ENCODE data around the gene ASS1.

Gene ASS1

GRCh38 chr9:130470269-130470668, 25.5 kb downstream of the ASS1 start:
- TF ChIP-seq ZFX (IDR thresholded peaks at IDR 0.05; ENCODE audit: borderline replicate concordance) = no peak
- TF ChIP-seq, protein P1, sequence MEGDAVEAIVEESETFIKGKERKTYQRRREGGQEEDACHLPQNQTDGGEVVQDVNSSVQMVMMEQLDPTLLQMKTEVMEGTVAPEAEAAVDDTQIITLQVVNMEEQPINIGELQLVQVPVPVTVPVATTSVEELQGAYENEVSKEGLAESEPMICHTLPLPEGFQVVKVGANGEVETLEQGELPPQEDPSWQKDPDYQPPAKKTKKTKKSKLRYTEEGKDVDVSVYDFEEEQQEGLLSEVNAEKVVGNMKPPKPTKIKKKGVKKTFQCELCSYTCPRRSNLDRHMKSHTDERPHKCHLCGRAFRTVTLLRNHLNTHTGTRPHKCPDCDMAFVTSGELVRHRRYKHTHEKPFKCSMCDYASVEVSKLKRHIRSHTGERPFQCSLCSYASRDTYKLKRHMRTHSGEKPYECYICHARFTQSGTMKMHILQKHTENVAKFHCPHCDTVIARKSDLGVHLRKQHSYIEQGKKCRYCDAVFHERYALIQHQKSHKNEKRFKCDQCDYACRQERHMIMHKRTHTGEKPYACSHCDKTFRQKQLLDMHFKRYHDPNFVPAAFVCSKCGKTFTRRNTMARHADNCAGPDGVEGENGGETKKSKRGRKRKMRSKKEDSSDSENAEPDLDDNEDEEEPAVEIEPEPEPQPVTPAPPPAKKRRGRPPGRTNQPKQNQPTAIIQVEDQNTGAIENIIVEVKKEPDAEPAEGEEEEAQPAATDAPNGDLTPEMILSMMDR (IDR thresholded peaks at IDR 0.05) = no peak
- no peak overlapping the region for H3K27ac ChIP-seq

DNA sequence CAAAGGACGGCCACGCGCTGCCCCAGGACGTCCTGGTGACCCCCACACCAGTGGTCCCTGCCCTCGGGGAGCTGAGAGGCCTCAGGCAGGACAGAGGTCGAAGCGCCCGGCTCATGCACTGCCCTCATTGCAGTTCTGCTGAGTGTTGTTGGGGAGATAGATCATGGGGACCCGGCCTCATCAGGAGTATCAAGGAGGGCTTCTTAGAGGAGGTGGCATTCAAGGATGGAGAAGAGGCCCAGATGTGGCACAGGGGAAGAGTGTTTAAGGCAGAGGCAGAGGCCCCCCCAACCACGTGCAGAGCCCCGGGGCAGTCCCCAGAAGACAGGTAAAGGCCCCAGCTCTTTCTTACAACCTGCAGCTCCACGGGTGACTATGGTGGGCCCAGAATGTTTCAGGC, 26.2 kb downstream of the ASS1 start:
- no peak overlapping the region for H3K27ac ChIP-seq
- TF ChIP-seq ZFX (IDR thresholded peaks at IDR 0.05; ENCODE audit: borderline replicate concordance) = no peak
- TF ChIP-seq, protein P1 (IDR thresholded peaks at IDR 0.05) = no peak

GRCh38 chr9:130471411-130472183, 26.8 kb downstream of the ASS1 start:
- TF ChIP-seq, protein P1 (IDR thresholded peaks at IDR 0.05) = no peak
- TF ChIP-seq ZFX (IDR thresholded peaks at IDR 0.05; ENCODE audit: borderline replicate concordance) = no peak
- H3K27ac ChIP-seq = no peak overlapping the region

DNA sequence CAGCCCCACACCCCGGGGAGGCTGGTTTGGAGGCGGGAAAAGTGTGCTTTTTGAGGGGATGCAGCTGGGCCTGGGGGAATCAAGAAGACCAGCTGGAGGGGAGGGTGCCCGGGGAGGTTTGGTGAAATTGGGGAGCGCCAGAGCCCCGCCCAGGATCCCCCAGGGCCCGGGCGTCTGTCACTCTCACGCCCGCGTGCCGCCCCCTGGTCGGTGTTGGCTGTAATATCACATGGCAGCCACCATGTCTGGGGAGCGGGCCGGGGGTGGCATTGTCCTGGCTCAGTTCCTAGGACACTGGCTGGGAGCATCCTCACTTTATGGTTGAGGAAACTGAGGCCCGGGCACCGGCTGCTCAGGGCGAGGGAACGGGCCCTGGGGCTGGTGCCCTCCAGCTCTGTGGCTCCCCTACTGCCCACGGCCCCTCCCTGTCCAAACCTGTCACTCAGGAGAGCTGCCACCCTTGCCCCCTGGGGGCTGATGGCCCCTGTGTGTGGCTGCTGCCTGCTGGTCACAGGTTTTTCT, 27.5 kb downstream of the ASS1 start:
- TF ChIP-seq, protein P1 (IDR thresholded peaks at IDR 0.05) = no peak
- no peak for TF ChIP-seq ZFX (IDR thresholded peaks at IDR 0.05; ENCODE audit: borderline replicate concordance)
- no peak overlapping the region for H3K27ac ChIP-seq

DNA sequence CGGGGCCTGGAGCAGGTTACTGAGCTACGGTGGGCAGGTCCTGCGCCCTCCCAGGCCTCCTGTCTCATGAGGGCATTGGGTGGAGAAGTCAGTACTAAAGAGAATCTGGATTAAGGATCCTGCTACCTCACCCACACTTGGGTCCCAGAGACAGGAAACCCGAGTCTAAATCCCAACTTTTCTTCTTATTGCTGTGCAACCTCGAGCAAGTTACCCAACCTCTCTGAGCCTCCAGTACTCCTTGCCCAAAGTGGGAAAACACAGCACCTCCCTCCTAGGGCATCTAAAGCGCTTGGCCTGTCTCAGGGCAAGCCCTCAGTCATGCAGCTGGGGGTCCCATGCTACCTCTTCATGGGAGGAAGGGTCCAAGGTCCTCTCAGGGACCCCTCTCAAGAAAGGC, 28.2 kb downstream of the ASS1 start:
- TF ChIP-seq, protein P1 (IDR thresholded peaks at IDR 0.05) = no peak
- TF ChIP-seq ZFX (IDR thresholded peaks at IDR 0.05; ENCODE audit: borderline replicate concordance) = no peak
- no peak overlapping the region for H3K27ac ChIP-seq

DNA sequence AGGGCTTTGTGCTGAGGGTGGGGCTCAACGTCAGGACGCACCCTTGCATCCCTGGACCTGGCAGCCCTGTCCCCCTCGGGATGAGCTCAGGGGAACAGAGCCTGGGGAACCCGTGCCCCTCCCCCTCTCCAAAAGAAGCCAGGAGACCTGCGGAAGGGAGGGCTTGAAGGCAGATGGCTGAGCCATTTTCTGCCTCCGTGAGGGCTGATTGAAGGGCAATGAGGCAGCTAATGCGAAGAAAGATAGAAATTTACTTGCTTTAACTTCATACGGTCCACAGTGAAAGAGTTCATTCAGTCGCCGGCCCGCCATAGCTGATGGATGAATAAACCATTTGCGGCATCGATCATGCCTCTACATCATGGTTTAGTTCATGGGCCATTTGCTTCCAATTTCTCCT, 28.8 kb downstream of the ASS1 start:
- H3K27ac ChIP-seq = no peak overlapping the region
- TF ChIP-seq, protein P1 (IDR thresholded peaks at IDR 0.05) = no peak

- no peak for TF ChIP-seq ZFX (IDR thresholded peaks at IDR 0.05; ENCODE audit: borderline replicate concordance)
- TF ChIP-seq, protein P1 (IDR thresholded peaks at IDR 0.05) = no peak
- no peak overlapping the region for H3K27ac ChIP-seq
Measured at GRCh38 chr9:130474106-130474505, 29.3 kb downstream of the ASS1 start.
